RWPE2 (cell line): ENCODE measurements around the gene SHISA9.

Experiments
- ATAC-seq: fragments of 200-7000 bp; cut with Tn5 transposase; 3 replicates; pipeline ENCODE4 v1.9.1; 2021; ENCODE audit warnings: low read depth
- DNase-seq: peaks from one replicate; pipeline ENCODE4 v3.0.0-alpha.2; 2020; ENCODE audit warnings: low spot score
- H3K27ac ChIP-seq: fragments of 450-650 bp; 2 replicates; pipeline ENCODE4 v1.5.1; 2017; ENCODE audit warnings: mild to moderate bottlenecking; ENCODE audit not compliant: poor library complexity, severe bottlenecking
- H3K27me3 ChIP-seq: fragments of 250-450 bp; sonication (Bioruptor Pico); 2 replicates; pipeline ENCODE4 v1.5.1; 2021; ENCODE audit warnings: mild to moderate bottlenecking, moderate library complexity; ENCODE audit not compliant: insufficient read depth, poor library complexity, severe bottlenecking
- H3K36me3 ChIP-seq: fragments of 250-450 bp; sonication (Bioruptor Pico); 2 replicates; pipeline ENCODE4 v1.5.1; 2020; ENCODE audit warnings: low read depth, mild to moderate bottlenecking, moderate library complexity
- H3K4me1 ChIP-seq: fragments of 250-450 bp; sonication (Bioruptor Pico); 2 replicates; pipeline ENCODE4 v1.5.1; 2021; ENCODE audit warnings: mild to moderate bottlenecking, moderate library complexity; ENCODE audit not compliant: insufficient read depth, poor library complexity, severe bottlenecking
- H3K4me3 ChIP-seq: fragments of 250-450 bp; sonication (Bioruptor Pico); 2 replicates; pipeline ENCODE4 v1.5.1; 2021; ENCODE audit warnings: mild to moderate bottlenecking, moderate library complexity; ENCODE audit not compliant: severe bottlenecking
- H3K9me3 ChIP-seq: fragments of 250-450 bp; sonication (Bioruptor Pico); 2 replicates; pipeline ENCODE4 v1.5.1; 2021; ENCODE audit warnings: mild to moderate bottlenecking, moderate library complexity; ENCODE audit not compliant: severe bottlenecking
- CTCF ChIP-seq: fragments of 450-650 bp; IDR thresholded peaks from one replicate; pipeline ENCODE4 v1.5.1; 2017; ENCODE audit warnings: mild to moderate bottlenecking, moderate library complexity; ENCODE audit not compliant: poor library complexity, severe bottlenecking

Gene SHISA9

GRCh38 chr16:13234999-13235398 is 333.6 kb downstream of the SHISA9 start:
- no peak for ATAC-seq
- no peaks in the 10 kb centered on the region for H3K27me3 ChIP-seq

GRCh38 chr16:13236308-13236707 is 334.9 kb downstream of the SHISA9 start:
- Histone ChIP-seq H3K4me1 (no peaks in the 10 kb centered on the region), H3K27ac (no peak overlapping the region), H3K27me3 (no peaks in the 10 kb centered on the region), H3K36me3 (no peaks in the 10 kb centered on the region), H3K4me3 (no peak overlapping the region), H3K9me3 (no peaks in the 10 kb centered on the region)
- ATAC-seq (no peak), DNase-seq (no peak)
- TF ChIP-seq CTCF: no peak

More at GRCh38 chr16:13234999-13235398, 333.6 kb downstream of the SHISA9 start:
- DNase-seq: no peak
- H3K4me1 ChIP-seq: no peaks in the 10 kb centered on the region
- TF ChIP-seq CTCF: no peak
- H3K9me3 ChIP-seq: no peaks in the 10 kb centered on the region
- no peak overlapping the region for H3K27ac ChIP-seq
- no peak overlapping the region for H3K4me3 ChIP-seq
- H3K36me3 ChIP-seq: no peaks in the 10 kb centered on the region

GRCh38 chr16:13238182-13238581 is 336.8 kb downstream of the SHISA9 start:
- no peak overlapping the region for H3K27ac ChIP-seq
- no peaks in the 10 kb centered on the region for H3K4me1 ChIP-seq
- no peaks in the 10 kb centered on the region for H3K36me3 ChIP-seq
- ATAC-seq (no peak), DNase-seq (no peak)
- TF ChIP-seq CTCF: no peak
- H3K27me3 ChIP-seq: no peaks in the 10 kb centered on the region
- H3K9me3 ChIP-seq: no peaks in the 10 kb centered on the region
- H3K4me3 ChIP-seq: no peak overlapping the region

- Histone ChIP-seq H3K36me3 (no peaks in the 10 kb centered on the region), H3K4me1 (no peaks in the 10 kb centered on the region), H3K9me3 (no peaks in the 10 kb centered on the region), H3K27ac (no peak overlapping the region), H3K4me3 (no peak overlapping the region), H3K27me3 (no peaks in the 10 kb centered on the region)
- no peak for DNase-seq
- no peak for ATAC-seq
- no peak for TF ChIP-seq CTCF
Observed at GRCh38 chr16:13242201-13242600, 340.8 kb downstream of the SHISA9 start.

- no peak for DNase-seq
- Histone ChIP-seq H3K27me3 (no peaks in the 10 kb centered on the region), H3K4me3 (no peak overlapping the region), H3K27ac (no peak overlapping the region), H3K9me3 (no peaks in the 10 kb centered on the region), H3K4me1 (no peaks in the 10 kb centered on the region), H3K36me3 (no peaks in the 10 kb centered on the region)
- no peak for TF ChIP-seq CTCF
- ATAC-seq: no peak
Observed at GRCh38 chr16:13244770-13245169, 343.4 kb downstream of the SHISA9 start.
